Measurements from ENCODE around the gene PPP1R11.
"Not testable (repeated sequence)": the region's sequence is repeated elsewhere in the genome, so short reads cannot be mapped to it uniquely, and the experiment has no call there.

The PPP1R11 gene

GRCh38 chr6:30100154-30100553, 33.2 kb downstream of the PPP1R11 start:
- no peak for DNase-seq

GRCh38 chr6:30100585-30101443, 33.8 kb downstream of the PPP1R11 start:
- DNase-seq, result peak; percentile 37

DNA sequence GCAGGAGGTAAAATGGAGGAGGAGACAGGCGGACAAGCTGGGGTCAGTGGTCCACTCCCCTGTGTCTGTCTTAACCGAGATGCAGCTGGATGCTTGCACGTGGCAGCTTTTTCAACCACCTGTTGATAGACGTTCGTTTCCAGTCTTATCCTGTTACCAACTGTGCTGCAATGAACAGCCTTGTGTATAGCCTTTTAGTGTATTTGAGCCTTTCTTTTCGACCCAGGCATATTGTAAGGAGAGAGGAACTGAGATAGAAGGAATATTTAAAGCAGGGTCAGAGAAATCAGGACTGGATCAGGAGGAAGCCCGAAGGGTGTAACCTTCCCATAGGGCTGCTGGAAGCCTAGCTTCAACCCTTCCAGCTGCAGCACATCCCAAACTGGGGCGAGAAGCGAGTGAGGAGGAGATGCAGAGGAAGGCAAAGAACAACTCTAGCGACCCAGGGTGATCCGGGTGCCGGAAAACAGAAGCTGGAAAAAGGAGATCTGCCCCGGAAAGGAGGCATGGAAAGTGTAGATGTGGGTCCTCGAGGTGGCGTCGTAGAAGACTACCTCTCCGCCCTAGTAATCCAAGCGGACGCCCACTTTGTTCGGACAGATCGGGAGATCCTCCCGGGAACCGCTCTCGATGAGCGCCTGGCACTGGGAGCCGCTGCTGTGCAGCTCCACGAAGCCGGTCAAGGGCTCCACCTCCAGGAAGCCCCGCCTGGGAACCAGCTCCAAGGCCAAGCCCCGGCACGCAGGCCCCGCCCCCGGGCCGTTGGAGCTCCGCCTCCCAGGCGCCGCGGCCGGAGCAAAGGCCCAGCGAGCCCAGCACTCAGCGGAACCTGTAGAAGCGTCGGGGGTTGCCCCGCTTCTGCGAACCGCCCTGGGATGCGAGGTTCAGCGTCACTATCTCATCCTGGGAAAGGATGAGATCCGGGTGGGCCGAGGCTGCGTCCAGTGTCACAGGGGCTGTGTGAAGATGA, 34.7 kb downstream of the PPP1R11 start:
- peak; percentile 85 for DNase-seq

GRCh38 chr6:30102414-30102969, 35.5 kb downstream of the PPP1R11 start:
- no peak for DNase-seq

DNA sequence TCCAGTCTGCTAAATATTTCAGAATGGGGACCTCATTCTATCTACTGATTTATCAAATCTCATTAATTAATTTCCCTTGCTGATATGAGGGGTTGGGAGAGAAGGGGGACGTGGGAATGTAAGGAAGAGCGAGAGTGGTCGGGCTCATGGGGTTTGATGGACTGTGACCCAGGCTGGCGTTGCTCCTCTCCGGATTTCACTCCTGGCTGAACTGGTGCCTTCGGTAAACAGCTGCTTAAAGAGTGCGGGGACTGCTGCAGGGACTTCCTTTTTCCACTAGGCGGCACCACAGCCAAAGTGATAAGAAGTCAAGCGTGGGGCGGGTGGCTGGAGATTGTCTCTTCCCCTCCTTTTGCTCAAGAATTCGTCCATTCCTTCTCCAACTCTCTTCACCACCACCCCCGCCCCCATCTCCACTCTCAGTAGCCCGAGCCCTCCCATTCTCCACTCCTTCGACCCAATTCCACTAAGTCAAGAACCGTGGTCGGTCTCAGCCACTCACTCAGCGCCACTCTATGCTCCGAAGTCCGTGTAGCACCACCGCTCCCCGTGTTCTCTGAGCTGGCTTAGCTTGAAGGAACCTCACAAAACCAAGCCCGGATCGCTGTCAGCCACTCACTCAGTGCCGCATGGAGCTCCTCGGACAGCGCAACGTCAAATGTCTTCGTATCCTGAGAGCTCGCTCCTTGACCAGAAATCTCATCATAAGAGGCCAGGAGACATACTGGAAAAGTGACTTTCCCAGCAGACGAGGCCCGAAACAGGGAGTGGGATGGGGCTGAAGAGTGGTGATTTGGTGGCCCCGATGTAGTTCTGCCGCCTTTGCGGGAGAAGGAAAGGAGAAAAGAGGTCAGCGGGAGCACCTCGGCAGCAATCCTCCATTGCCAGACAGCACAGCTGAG, 36.2 kb downstream of the PPP1R11 start:
- DNase-seq, result peak; percentile 85

- DNase-seq, result no peak
These were observed 36.8 kb downstream of the PPP1R11 start for GRCh38 chr6:30103872-30104179.

- DNase-seq, result no peak
These were observed 37.7 kb downstream of the PPP1R11 start for GRCh38 chr6:30104661-30105060.

DNA sequence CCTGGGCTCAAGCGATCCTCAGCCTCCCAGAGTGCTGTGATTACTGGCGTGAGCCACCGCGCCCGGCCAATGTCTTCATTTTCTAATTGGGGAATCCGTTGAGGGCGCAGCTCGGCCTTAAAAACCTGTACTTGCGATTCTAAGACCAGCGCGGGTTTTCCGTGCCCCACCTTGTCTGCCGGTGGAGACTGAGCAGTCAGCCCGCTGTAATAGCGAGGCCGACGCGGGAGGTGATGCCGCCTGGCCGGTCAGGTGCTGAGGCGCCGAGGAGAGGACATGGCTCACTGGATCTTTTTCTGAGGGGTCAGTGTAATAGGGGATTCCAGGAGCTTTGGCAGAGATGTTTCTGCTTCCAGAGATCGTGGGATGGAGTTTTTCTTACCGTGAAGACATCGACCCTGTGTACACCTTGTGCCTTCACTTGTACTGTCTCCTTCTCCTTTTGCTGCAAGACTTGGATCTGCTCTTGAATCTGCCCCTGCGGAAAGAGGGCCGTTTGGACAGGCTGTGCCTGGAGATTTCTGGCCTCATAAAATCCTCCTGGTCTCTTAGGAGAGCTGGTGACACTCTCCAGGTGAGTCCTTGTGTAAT, 44.4 kb downstream of the PPP1R11 start:
- no peak for DNase-seq

GRCh38 chr6:30112402-30112994, 45.5 kb downstream of the PPP1R11 start:
- no peak for DNase-seq

DNA sequence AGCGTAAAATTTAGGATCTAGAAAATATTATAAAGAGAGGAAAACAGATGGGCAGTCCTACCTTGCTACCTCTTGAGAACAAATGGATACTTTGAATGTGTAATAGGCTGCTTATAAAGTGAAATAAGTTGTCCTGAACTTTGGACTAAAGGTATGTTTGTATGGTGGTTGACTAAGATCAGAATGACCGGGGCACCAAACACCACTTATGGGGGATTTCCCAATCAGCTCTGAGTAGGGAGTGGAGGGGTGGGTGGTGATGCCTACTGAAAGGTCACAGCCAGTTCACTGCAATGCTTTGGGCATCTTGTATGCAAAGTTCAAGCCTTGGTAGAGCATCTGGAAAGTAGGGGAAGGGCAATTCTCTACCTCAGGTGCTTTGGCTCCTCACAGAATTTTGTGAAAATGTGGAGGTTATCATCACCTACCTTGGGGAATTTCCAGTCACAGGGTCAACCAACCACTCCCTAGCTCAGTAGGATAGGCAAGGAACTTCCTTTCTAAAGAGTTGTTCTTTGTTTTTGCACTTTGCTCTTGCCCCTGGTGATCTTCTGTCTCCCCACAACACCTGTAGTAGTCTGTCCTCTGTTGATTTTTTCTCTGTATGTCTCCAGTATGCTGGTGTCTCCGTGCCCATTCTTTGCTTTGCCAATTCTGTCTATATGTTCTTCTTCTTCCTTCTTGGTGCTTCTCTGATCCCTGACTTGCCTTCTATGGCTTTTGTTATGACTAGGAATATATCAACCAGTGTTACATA, 46.2 kb downstream of the PPP1R11 start, which contains the start of gene TRIM31:
TRIM31 (minus strand) TSS at position 88 of the 757 bp plus-strand sequence. CDS start 285 bp downstream, outside the sequence.
- no peak for DNase-seq

GRCh38 chr6:30113841-30114240, 46.8 kb downstream of the PPP1R11 start:
- DNase-seq, result no peak

- no peak for DNase-seq
These were observed 49.7 kb downstream of the PPP1R11 start for GRCh38 chr6:30116724-30117123.

DNA sequence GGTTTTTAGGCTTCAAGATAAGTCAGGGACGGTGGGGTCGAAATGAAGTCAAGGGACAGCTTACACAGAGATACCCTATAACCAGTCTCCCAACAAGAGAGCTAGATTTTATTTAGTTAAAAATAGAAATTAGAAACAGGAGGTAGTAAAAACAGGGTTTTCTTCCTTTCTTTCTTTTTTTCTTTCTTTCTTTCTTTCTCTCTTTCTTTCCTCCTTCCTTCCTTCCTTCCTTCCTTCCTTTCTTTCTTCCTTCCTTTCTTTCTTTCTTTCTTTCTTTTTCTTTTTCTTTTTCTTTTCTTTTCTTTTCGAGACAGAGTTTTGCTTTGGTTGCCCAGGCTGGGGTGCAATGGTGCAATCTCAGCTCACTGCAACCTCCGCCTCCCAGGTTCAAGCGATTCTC, 51.7 kb downstream of the PPP1R11 start:
- DNase-seq, result not testable (repeated sequence)
